SU-DHL-6 (cell line): Measurements from ENCODE around the gene SRSF1.

ENCODE experiments used
- H2AFZ ChIP-seq: fragments of 200-600 bp; sonication (generic); 2 replicates; pipeline ENCODE4 v1.6.1; 2014; ENCODE audit warnings: low read depth, mild to moderate bottlenecking, moderate library complexity, mixed read lengths, antibody characterized with exemption, low read length; ENCODE audit not compliant: severe bottlenecking
- H3F3A ChIP-seq: fragments of 200-600 bp; shearing (Covaris generic); 2 replicates; pipeline ENCODE4 v1.6.0; 2016; ENCODE audit warnings: antibody characterized with exemption, mild to moderate bottlenecking; ENCODE audit not compliant: insufficient read depth
- H3K27ac ChIP-seq: fragments of 200-600 bp; sonication (generic); 2 replicates; pipeline ENCODE4 v1.5.1; 2016; ENCODE audit warnings: low read depth, mild to moderate bottlenecking, low read length, moderate library complexity, mixed read lengths
- H3K27me3 ChIP-seq: fragments of 200-600 bp; sonication (generic), shearing (Covaris generic); 2 replicates; pipeline ENCODE4 v1.6.0; 2014; ENCODE audit warnings: mild to moderate bottlenecking, low read length
- H3K36me3 ChIP-seq: fragments of 200-600 bp; sonication (generic); 2 replicates; pipeline ENCODE4 v1.6.1; 2014; ENCODE audit warnings: mild to moderate bottlenecking, low read length, mixed read lengths
- H3K4me2 ChIP-seq: fragments of 300-600, 200-600 bp; shearing (Covaris generic), sonication (generic); 2 replicates; pipeline ENCODE4 v1.6.0; 2014; ENCODE audit warnings: low read length, low read depth, mild to moderate bottlenecking; ENCODE audit not compliant: poor library complexity, severe bottlenecking
- H3K4me3 ChIP-seq: fragments of 200-600 bp; sonication (generic); 2 replicates; pipeline ENCODE4 v1.5.1; 2014; ENCODE audit warnings: antibody characterized with exemption, low read length, mild to moderate bottlenecking, mixed read lengths; ENCODE audit not compliant: insufficient read depth, poor library complexity, severe bottlenecking
- H3K79me2 ChIP-seq: fragments of 200-600 bp; sonication (generic); 2 replicates; pipeline ENCODE4 v1.6.1; 2014; ENCODE audit warnings: mild to moderate bottlenecking, low read length, moderate library complexity; ENCODE audit not compliant: insufficient read depth
- H3K9ac ChIP-seq: fragments of 200-600 bp; sonication (generic); 2 replicates; pipeline ENCODE4 v1.7.0; 2014; ENCODE audit warnings: mild to moderate bottlenecking, low read length
- H3K9me2 ChIP-seq: fragments of 200-600 bp; sonication (generic); replicated peaks from 2 replicates; pipeline ENCODE4 v1.6.1; 2014; ENCODE audit warnings: low read length; ENCODE audit not compliant: insufficient read depth
- H3K9me3 ChIP-seq: fragments of 200-600 bp; sonication (generic); 2 replicates; pipeline ENCODE4 v1.6.1; 2014; ENCODE audit warnings: low read length, mixed read lengths; ENCODE audit not compliant: insufficient read depth
- H4K20me1 ChIP-seq: fragments of 200-600 bp; sonication (generic); 2 replicates; pipeline ENCODE4 v1.6.1; 2014; ENCODE audit warnings: low read depth, mild to moderate bottlenecking, antibody characterized with exemption, low read length, moderate library complexity, mixed read lengths
- EZH2phosphoT487 ChIP-seq: fragments of 200-600 bp; sonication (generic), shearing (Covaris generic); conservative IDR thresholded peaks from 2 replicates; pipeline ENCODE4 v1.6.1; 2018; ENCODE audit warnings: mild to moderate bottlenecking, antibody characterized with exemption, low read length, moderate library complexity, mixed read lengths
- TF ChIP-seq, protein P1 (sequence below): fragments of 200-600 bp; sonication (generic); IDR thresholded peaks from one replicate; pipeline ENCODE4 v1.5.1; 2017; ENCODE audit warnings: antibody characterized with exemption, mild to moderate bottlenecking, low read length, moderate library complexity; ENCODE audit not compliant: insufficient read depth, poor library complexity, severe bottlenecking

Gene SRSF1

GRCh38 chr17:58050966-58051365 lies 43.9 kb upstream of the SRSF1 start:
- no peak overlapping the region for H3K4me2 ChIP-seq
- H3K9me2 ChIP-seq = no peaks in the 10 kb centered on the region
- H3K9ac ChIP-seq = no peak overlapping the region
- H3K79me2 ChIP-seq = no peaks in the 10 kb centered on the region
- no peaks in the 10 kb centered on the region for H3F3A ChIP-seq
- no peaks in the 10 kb centered on the region for H4K20me1 ChIP-seq
- no peaks in the 10 kb centered on the region for H3K27me3 ChIP-seq
- no peak overlapping the region for H3K27ac ChIP-seq
- no peak overlapping the region for H2AFZ ChIP-seq
- H3K9me3 ChIP-seq = no peaks in the 10 kb centered on the region
- no peaks in the 10 kb centered on the region for H3K36me3 ChIP-seq
- no peak for TF ChIP-seq EZH2phosphoT487
- TF ChIP-seq, protein P1, sequence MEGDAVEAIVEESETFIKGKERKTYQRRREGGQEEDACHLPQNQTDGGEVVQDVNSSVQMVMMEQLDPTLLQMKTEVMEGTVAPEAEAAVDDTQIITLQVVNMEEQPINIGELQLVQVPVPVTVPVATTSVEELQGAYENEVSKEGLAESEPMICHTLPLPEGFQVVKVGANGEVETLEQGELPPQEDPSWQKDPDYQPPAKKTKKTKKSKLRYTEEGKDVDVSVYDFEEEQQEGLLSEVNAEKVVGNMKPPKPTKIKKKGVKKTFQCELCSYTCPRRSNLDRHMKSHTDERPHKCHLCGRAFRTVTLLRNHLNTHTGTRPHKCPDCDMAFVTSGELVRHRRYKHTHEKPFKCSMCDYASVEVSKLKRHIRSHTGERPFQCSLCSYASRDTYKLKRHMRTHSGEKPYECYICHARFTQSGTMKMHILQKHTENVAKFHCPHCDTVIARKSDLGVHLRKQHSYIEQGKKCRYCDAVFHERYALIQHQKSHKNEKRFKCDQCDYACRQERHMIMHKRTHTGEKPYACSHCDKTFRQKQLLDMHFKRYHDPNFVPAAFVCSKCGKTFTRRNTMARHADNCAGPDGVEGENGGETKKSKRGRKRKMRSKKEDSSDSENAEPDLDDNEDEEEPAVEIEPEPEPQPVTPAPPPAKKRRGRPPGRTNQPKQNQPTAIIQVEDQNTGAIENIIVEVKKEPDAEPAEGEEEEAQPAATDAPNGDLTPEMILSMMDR = no peak
- no peak overlapping the region for H3K4me3 ChIP-seq

DNA sequence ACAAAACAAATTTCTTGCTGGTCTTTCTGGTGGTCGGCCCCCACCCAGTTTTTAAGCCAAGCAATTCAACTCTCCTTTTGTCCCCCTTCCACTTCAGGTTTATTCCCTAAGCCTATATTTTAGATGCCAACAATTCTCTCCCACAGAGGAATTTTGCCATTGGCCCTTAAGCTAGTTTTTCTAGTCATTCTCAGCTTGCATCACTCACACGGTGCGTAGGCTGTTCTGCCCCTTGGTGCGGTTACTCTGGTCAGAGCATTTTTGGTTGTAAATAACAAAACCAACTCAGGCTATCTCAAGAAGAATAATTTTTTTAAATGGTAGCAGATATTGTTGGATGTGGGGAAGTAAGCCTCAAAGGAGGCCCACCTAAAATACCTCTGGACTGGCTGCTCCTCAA lies 42.5 kb upstream of the SRSF1 start:
- Histone ChIP-seq H3K27ac (no peak overlapping the region), H3K4me3 (no peak overlapping the region), H3F3A (no peaks in the 10 kb centered on the region), H3K9me3 (no peaks in the 10 kb centered on the region), H3K4me2 (no peak overlapping the region), H4K20me1 (no peaks in the 10 kb centered on the region), H2AFZ (no peak overlapping the region), H3K36me3 (no peaks in the 10 kb centered on the region), H3K9ac (no peak overlapping the region), H3K79me2 (no peaks in the 10 kb centered on the region), H3K9me2 (no peaks in the 10 kb centered on the region), H3K27me3 (no peaks in the 10 kb centered on the region)
- TF ChIP-seq, protein P1 = no peak
- TF ChIP-seq EZH2phosphoT487 = no peak

- H3K9me2 ChIP-seq = no peaks in the 10 kb centered on the region
- H3K9ac ChIP-seq = no peak overlapping the region
- no peak overlapping the region for H3K4me3 ChIP-seq
- no peak overlapping the region for H3K4me2 ChIP-seq
- H4K20me1 ChIP-seq = no peaks in the 10 kb centered on the region
- H3F3A ChIP-seq = no peaks in the 10 kb centered on the region
- H3K27me3 ChIP-seq = no peaks in the 10 kb centered on the region
- no peak overlapping the region for H3K27ac ChIP-seq
- H3K9me3 ChIP-seq = no peaks in the 10 kb centered on the region
- H3K36me3 ChIP-seq = no peaks in the 10 kb centered on the region
- TF ChIP-seq, protein P1 = no peak
- no peak for TF ChIP-seq EZH2phosphoT487
- H3K79me2 ChIP-seq = no peaks in the 10 kb centered on the region
- no peak overlapping the region for H2AFZ ChIP-seq
These were observed 40.5 kb upstream of the SRSF1 start for GRCh38 chr17:58047376-58048150.
